NCI-H2081 treated with DMSO at 0.1 percent for 48 hours (cell line): ENCODE measurements around the gene CTSS.
"Not testable (repeated sequence)": the region's sequence is repeated elsewhere in the genome, so short reads cannot be mapped to it uniquely, and the experiment has no call there.

Source experiments
- DNase-seq: peaks from one replicate; lab custom pipeline; 2025; lab: John Stamatoyannopoulos, UW

The CTSS gene

GRCh38 chr1:150775276-150775675, 9.7 kb upstream of the CTSS start:
- no peak for DNase-seq

- DNase-seq: no peak
Measured at GRCh38 chr1:150772326-150772725, 6.7 kb upstream of the CTSS start.

- DNase-seq: not testable (repeated sequence)
Measured at GRCh38 chr1:150767704-150768103, 2.1 kb upstream of the CTSS start.

GRCh38 chr1:150765977-150766301, 361 bp upstream of the CTSS start:
- not testable (repeated sequence) for DNase-seq

- no peak for DNase-seq
Measured at GRCh38 chr1:150764617-150765101, 919 bp downstream of the CTSS start.

- DNase-seq: no peak
Measured at GRCh38 chr1:150763018-150763417, 2.6 kb downstream of the CTSS start.

GRCh38 chr1:150762552-150762951, 3.0 kb downstream of the CTSS start:
- DNase-seq: no peak

- no peak for DNase-seq
Measured at GRCh38 chr1:150761801-150762200, 3.8 kb downstream of the CTSS start.

GRCh38 chr1:150760013-150760412, 5.6 kb downstream of the CTSS start:
- DNase-seq: no peak

- no peak for DNase-seq
Measured at GRCh38 chr1:150753416-150753815, 12.2 kb downstream of the CTSS start.

GRCh38 chr1:150751443-150751842, 14.1 kb downstream of the CTSS start:
- no peak for DNase-seq

GRCh38 chr1:150749720-150750311, 15.8 kb downstream of the CTSS start:
- DNase-seq: no peak

GRCh38 chr1:150748878-150749719, 16.5 kb downstream of the CTSS start:
- no peak for DNase-seq

- DNase-seq: no peak
Measured at GRCh38 chr1:150730130-150730721, 35.4 kb downstream of the CTSS start.

- DNase-seq: no peak
Measured at GRCh38 chr1:150724336-150724735, 41.2 kb downstream of the CTSS start.

GRCh38 chr1:150720703-150721102, 44.9 kb downstream of the CTSS start, which contains the start of gene HORMAD1:
HORMAD1 (minus strand) TSS chr1:150720895; CDS start chr1:150719505, 1,390 bp downstream.
- no peak for DNase-seq

GRCh38 chr1:150720098-150720497, 45.5 kb downstream of the CTSS start:
- no peak for DNase-seq

GRCh38 chr1:150718225-150718891, 47.2 kb downstream of the CTSS start:
- DNase-seq: no peak

GRCh38 chr1:150709031-150709430, 56.5 kb downstream of the CTSS start:
- not testable (repeated sequence) for DNase-seq

- no peak for DNase-seq
Measured at GRCh38 chr1:150708595-150708994, 57.0 kb downstream of the CTSS start.

GRCh38 chr1:150706091-150706490, 59.5 kb downstream of the CTSS start:
- DNase-seq: no peak

GRCh38 chr1:150703427-150703826, 62.2 kb downstream of the CTSS start:
- no peak for DNase-seq
